Testis (tissue), 3 donors: ENCODE data around the gene TOGARAM1. TPM values are rescaled to one million over a fixed set of nuclear protein-coding genes. Genes with fewer than 3 reads are reported as not detected.

Experiments
- DNase-seq: peaks from one replicate; pipeline ENCODE4 v3.0.0-alpha.2; 2019
- H3K27ac ChIP-seq, 2 donors: fragments of 200-600 bp; sonication (generic); one replicate each; pipeline ENCODE4 v1.5.1; 2019
- H3K27me3 ChIP-seq: fragments of 200-600 bp; sonication (generic); one replicate; pipeline ENCODE4 v1.5.1; 2019
- H3K36me3 ChIP-seq: fragments of 200-600 bp; sonication (generic); one replicate; pipeline ENCODE4 v1.5.1; 2017; ENCODE audit warnings: low read depth; ENCODE audit errors: missing control alignments
- H3K4me1 ChIP-seq: fragments of 200-600 bp; sonication (generic); one replicate; pipeline ENCODE4 v1.5.1; 2019
- H3K4me3 ChIP-seq, 2 donors: fragments of 200-600 bp; sonication (generic); one replicate each; pipeline ENCODE4 v1.5.1; 2017 to 2019
- H3K9me3 ChIP-seq: fragments of 200-600 bp; sonication (generic); one replicate; pipeline ENCODE4 v1.5.1; 2017
- CTCF ChIP-seq, 3 experiments: fragments of 450-650 bp in 2 of 3; fragments of 200-600 bp in 1 of 3; sonication (generic) in 1 of 3; IDR thresholded peaks; one replicate each; pipeline ENCODE4 v1.5.1; 2016 to 2019; ENCODE audit warnings: antibody characterized with exemption in 3 of 3, mild to moderate bottlenecking in 2 of 3, moderate library complexity in 1 of 3
- POLR2A ChIP-seq: fragments of 450-650 bp; IDR thresholded peaks from one replicate; pipeline ENCODE4 v1.6.1; 2017; ENCODE audit warnings: antibody characterized with exemption, mild to moderate bottlenecking, moderate library complexity
- WGBS, 2 donors: methylation state at CpG; one replicate each; pipeline ENCODE4 v1.1.5; 2018; 5-methylcytosine and 5-hydroxymethylcytosine counted together
- intact Hi-C: fragments of 100-400 bp; cut with DNase I; formaldehyde crosslinking; loops from one replicate; pipeline ENCODE4 v1.15.1; 2023; ENCODE audit warnings: low total_unique reads
- polyA plus RNA-seq: library from polyadenylated mRNA; stranded (reverse); fragments of 350-450 nt; fragmentation: Illumina TruSeq; extraction: RNeasy Lipid Tissue Mini Kit (QIAGEN cat#74804); gene quantifications from one replicate; pipeline ENCODE4 v1.2.3, GENCODE V29; 2014; ENCODE audit warnings: low read depth, low replicate concordance; ENCODE audit not compliant: insufficient read depth
- total RNA-seq, 2 donors: library from RNA; depleted of rRNA; stranded (reverse); fragments of >200 nt; gene quantifications; one replicate each; pipeline ENCODE4 v1.2.3, GENCODE V29; 2016

TOGARAM1 gene
- total and polyA plus RNA-seq, 3 donors from 2014 or later: 16.6 to 33.0 (median 32.6) TPM

GRCh38 chr14:44935155-44935554 is 26.8 kb upstream of the TOGARAM1 start:
- 89 to 91% methylated on average over 2 of the region's 2 CpGs for WGBS, 2 donors
- Histone ChIP-seq H3K9me3 (no peaks in the 10 kb centered on the region), H3K27me3 (no peaks in the 10 kb centered on the region), H3K36me3 (no peaks in the 10 kb centered on the region), H3K4me1 (no peaks in the 10 kb centered on the region), H3K27ac (no peak overlapping the region), H3K4me3 (no peak overlapping the region)
- TF ChIP-seq POLR2A: no peak
- no peak for TF ChIP-seq CTCF (IDR thresholded peaks at IDR 0.05)
- intact Hi-C loops: no loop called here
- DNase-seq: no peak

- DNase-seq: no peak
- no peaks in the 10 kb centered on the region for H3K9me3 ChIP-seq
- no peak overlapping the region for H3K4me3 ChIP-seq
- no peak for TF ChIP-seq CTCF (IDR thresholded peaks at IDR 0.05)
- no peak for TF ChIP-seq POLR2A
- intact Hi-C loops: no loop called here
- no peaks in the 10 kb centered on the region for H3K4me1 ChIP-seq
- H3K27ac ChIP-seq: no peak overlapping the region
- H3K36me3 ChIP-seq: no peaks in the 10 kb centered on the region
- 96% methylated on average over 2 of the region's 2 CpGs for WGBS, 2 donors
- H3K27me3 ChIP-seq: no peaks in the 10 kb centered on the region
Observed at GRCh38 chr14:44937547-44937946, 24.4 kb upstream of the TOGARAM1 start.

- H3K4me1 ChIP-seq: no peaks in the 10 kb centered on the region
- no peak for TF ChIP-seq CTCF (IDR thresholded peaks at IDR 0.05)
- intact Hi-C loops: no loop called here
- no peak for DNase-seq
- no peaks in the 10 kb centered on the region for H3K9me3 ChIP-seq
- H3K36me3 ChIP-seq: no peaks in the 10 kb centered on the region
- H3K27me3 ChIP-seq: no peaks in the 10 kb centered on the region
- no peak overlapping the region for H3K4me3 ChIP-seq
- no peak overlapping the region for H3K27ac ChIP-seq
Observed at GRCh38 chr14:44940211-44940610, 21.8 kb upstream of the TOGARAM1 start.

GRCh38 chr14:44940944-44941343 is 21.0 kb upstream of the TOGARAM1 start:
- no peaks in the 10 kb centered on the region for H3K36me3 ChIP-seq

More at GRCh38 chr14:44940944-44941343, 21.0 kb upstream of the TOGARAM1 start:
- no peak for DNase-seq
- H3K27me3 ChIP-seq: no peaks in the 10 kb centered on the region
- H3K4me3 ChIP-seq: no peak overlapping the region
- 88 to 95% methylated on average over 6 of the region's 6 CpGs for WGBS, 2 donors
- TF ChIP-seq CTCF (IDR thresholded peaks at IDR 0.05): no peak
- no peak for TF ChIP-seq POLR2A
- no peaks in the 10 kb centered on the region for H3K4me1 ChIP-seq
- no peak overlapping the region for H3K27ac ChIP-seq
- H3K9me3 ChIP-seq: no peaks in the 10 kb centered on the region
- intact Hi-C loops: no loop called here
